OCI-LY1 (cell line): ENCODE results near the gene MAX.

ENCODE experiments used
- CTCF ChIP-seq: fragments of 200-600 bp; sonication (generic), shearing (Covaris generic); IDR thresholded peaks from 2 replicates; pipeline ENCODE4 v1.5.1; 2017; ENCODE audit warnings: mild to moderate bottlenecking, antibody characterized with exemption, low read length, moderate library complexity, mixed read lengths
- EZH2 ChIP-seq: fragments of 200-600 bp; sonication (generic), shearing (Covaris generic); IDR thresholded peaks from 2 replicates; pipeline ENCODE4 v1.8.0; 2017; ENCODE audit warnings: borderline replicate concordance, mixed run types, mild to moderate bottlenecking, antibody characterized with exemption, low read length, moderate library complexity, mixed read lengths

GRCh38 chr14:65079201-65079600 lies 23.1 kb downstream of the MAX start:
- TF ChIP-seq CTCF (no peak), EZH2 (no peak)
